Adrenal gland (tissue), 5 donors: ENCODE results near the gene ERGIC2.

Experiments used
- CTCF ChIP-seq, 6 experiments: fragments of 450-650 bp in 4 of 6; fragments of 200-600 bp in 2 of 6; sonication (generic) in 1 of 6; IDR thresholded peaks; 1 replicate in 5 of 6; 2 replicates in 1 of 6; pipeline versions ENCODE4 v1.5.1 to v1.8.0; 2016 to 2021; ENCODE audit warnings: antibody characterized with exemption in 6 of 6, mild to moderate bottlenecking in 2 of 6, moderate library complexity in 1 of 6
- POLR2A ChIP-seq, 2 donors: fragments of 450-650 bp; IDR thresholded peaks; one replicate each; pipeline ENCODE4 v1.6.1; 2017; ENCODE audit warnings: antibody characterized with exemption in 2 of 2, mild to moderate bottlenecking in 2 of 2, moderate library complexity in 1 of 2
- donor health status: DM: no; HTN: no; CAD: no.

GRCh38 chr12:29310899-29311298, 70.1 kb downstream of the ERGIC2 start:
- no peak for TF ChIP-seq CTCF (IDR thresholded peaks at IDR 0.05)
- no peak for TF ChIP-seq POLR2A (IDR thresholded peaks at IDR 0.05)
